Stimulated activated CD4-positive, alpha-beta T cell treated with anti-CD3 and anti-CD28 coated beads, Interleukin-2, amount 100 ng/mL, for 4 hours (primary cell): ENCODE measurements around the gene SPATA6.
"Not testable (repeated sequence)": the region's sequence is repeated elsewhere in the genome, so short reads cannot be mapped to it uniquely, and the experiment has no call there.

Source experiments
- DNase-seq: peaks from one replicate; pipeline ENCODE4 v3.0.0-alpha.2; 2020; ENCODE audit warnings: low read depth

Gene SPATA6

GRCh38 chr1:48344373-48344772, 127.6 kb downstream of the SPATA6 start:
- no peak for DNase-seq

GRCh38 chr1:48341221-48341620, 130.8 kb downstream of the SPATA6 start:
- DNase-seq, result no peak

GRCh38 chr1:48338257-48338656, 133.7 kb downstream of the SPATA6 start:
- DNase-seq, result no peak

GRCh38 chr1:48333316-48333715, 138.7 kb downstream of the SPATA6 start:
- no peak for DNase-seq

- no peak for DNase-seq
Measured at GRCh38 chr1:48332115-48332514, 139.9 kb downstream of the SPATA6 start.

- DNase-seq, result no peak
Measured at GRCh38 chr1:48329905-48330304, 142.1 kb downstream of the SPATA6 start.

GRCh38 chr1:48329486-48329885, 142.5 kb downstream of the SPATA6 start:
- DNase-seq, result no peak

GRCh38 chr1:48311829-48312228, 160.2 kb downstream of the SPATA6 start:
- not testable (repeated sequence) for DNase-seq

GRCh38 chr1:48309564-48310082, 162.4 kb downstream of the SPATA6 start:
- no peak for DNase-seq

- no peak for DNase-seq
Measured at GRCh38 chr1:48302652-48303051, 169.4 kb downstream of the SPATA6 start.

GRCh38 chr1:48294656-48295055, 177.3 kb downstream of the SPATA6 start:
- no peak for DNase-seq

GRCh38 chr1:48294094-48294493, 177.9 kb downstream of the SPATA6 start:
- DNase-seq, result not testable (repeated sequence)

GRCh38 chr1:48292706-48293105, 179.3 kb downstream of the SPATA6 start:
- no peak for DNase-seq

GRCh38 chr1:48291421-48291820, 180.6 kb downstream of the SPATA6 start:
- DNase-seq, result no peak

- no peak for DNase-seq
Measured at GRCh38 chr1:48285525-48285924, 186.5 kb downstream of the SPATA6 start.

GRCh38 chr1:48284696-48285420, 187.1 kb downstream of the SPATA6 start:
- DNase-seq, result not testable (repeated sequence)

- not testable (repeated sequence) for DNase-seq
Measured at GRCh38 chr1:48282329-48282728, 189.7 kb downstream of the SPATA6 start.

GRCh38 chr1:48277437-48277836, 194.6 kb downstream of the SPATA6 start:
- not testable (repeated sequence) for DNase-seq

- DNase-seq, result no peak
Measured at GRCh38 chr1:48266576-48266975, 205.4 kb downstream of the SPATA6 start.

GRCh38 chr1:48263041-48263440, 209.0 kb downstream of the SPATA6 start:
- DNase-seq, result no peak

GRCh38 chr1:48261881-48262400, 210.1 kb downstream of the SPATA6 start:
- DNase-seq, result no peak

- no peak for DNase-seq
Measured at GRCh38 chr1:48258106-48258505, 213.9 kb downstream of the SPATA6 start.

GRCh38 chr1:48254254-48254653, 217.8 kb downstream of the SPATA6 start:
- DNase-seq, result no peak

- DNase-seq, result no peak
Measured at GRCh38 chr1:48251821-48252220, 220.2 kb downstream of the SPATA6 start.
